ENCODE results near the gene GCLC.

The GCLC gene

DNA sequence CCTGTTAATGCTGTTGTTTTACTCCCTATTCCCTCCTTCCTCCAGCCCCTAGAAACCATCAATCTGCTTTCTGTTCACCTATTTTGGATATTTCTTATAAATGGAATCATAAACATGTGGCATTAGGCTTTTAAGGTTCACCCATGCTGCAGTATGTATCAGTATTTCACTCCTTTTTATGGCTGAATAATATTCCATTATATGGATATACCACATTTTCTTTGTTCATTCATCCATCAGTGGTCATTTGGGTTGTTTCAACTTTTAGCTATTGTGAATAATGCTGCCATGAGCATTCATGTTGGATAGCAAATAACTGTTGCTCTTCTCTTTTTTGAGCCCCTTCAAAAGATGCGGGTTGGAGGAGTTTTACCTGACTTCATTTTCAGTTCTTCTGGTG lies 89.2 kb downstream of the GCLC start:
- H3K27ac ChIP-seq, result no peak overlapping the region

GRCh38 chr6:53451165-53451564 lies 93.7 kb downstream of the GCLC start:
- H3K4me2 ChIP-seq (ENCODE audit: low read length), result no peak overlapping the region
- H3K79me2 ChIP-seq, result no peaks in the 10 kb centered on the region
- no peak overlapping the region for H3K27ac ChIP-seq
- TF ChIP-seq CTCF (IDR thresholded peaks at IDR 0.05), result no peak
- no peaks in the 10 kb centered on the region for H3K4me1 ChIP-seq
- no peak overlapping the region for H3K4me3 ChIP-seq (ENCODE audit: low read depth, low read length)
- no peaks in the 10 kb centered on the region for H3K36me3 ChIP-seq (ENCODE audit: control insufficient read depth, insufficient read depth, low read length)
- no peaks in the 10 kb centered on the region for H3K9me3 ChIP-seq (ENCODE audit: control insufficient read depth, low read length)
- H2AFZ ChIP-seq, result no peak overlapping the region
- no peaks in the 10 kb centered on the region for H3K27me3 ChIP-seq (ENCODE audit: control insufficient read depth, insufficient read depth, low read length)
- no peak overlapping the region for H3K9ac ChIP-seq

More for the DNA sequence above, 89.2 kb downstream of the GCLC start:
- no peaks in the 10 kb centered on the region for H3K27me3 ChIP-seq (ENCODE audit: control insufficient read depth, insufficient read depth, low read length)
- no peak overlapping the region for H3K4me2 ChIP-seq (ENCODE audit: low read length)
- H3K9me3 ChIP-seq (ENCODE audit: control insufficient read depth, low read length), result no peaks in the 10 kb centered on the region
- no peaks in the 10 kb centered on the region for H3K4me1 ChIP-seq
- no peak overlapping the region for H3K9ac ChIP-seq
- H3K79me2 ChIP-seq, result no peaks in the 10 kb centered on the region
- H3K36me3 ChIP-seq (ENCODE audit: control insufficient read depth, insufficient read depth, low read length), result no peaks in the 10 kb centered on the region
- no peak for TF ChIP-seq CTCF (IDR thresholded peaks at IDR 0.05)
- no peak overlapping the region for H2AFZ ChIP-seq
- H3K4me3 ChIP-seq (ENCODE audit: low read depth, low read length), result no peak overlapping the region

DNA sequence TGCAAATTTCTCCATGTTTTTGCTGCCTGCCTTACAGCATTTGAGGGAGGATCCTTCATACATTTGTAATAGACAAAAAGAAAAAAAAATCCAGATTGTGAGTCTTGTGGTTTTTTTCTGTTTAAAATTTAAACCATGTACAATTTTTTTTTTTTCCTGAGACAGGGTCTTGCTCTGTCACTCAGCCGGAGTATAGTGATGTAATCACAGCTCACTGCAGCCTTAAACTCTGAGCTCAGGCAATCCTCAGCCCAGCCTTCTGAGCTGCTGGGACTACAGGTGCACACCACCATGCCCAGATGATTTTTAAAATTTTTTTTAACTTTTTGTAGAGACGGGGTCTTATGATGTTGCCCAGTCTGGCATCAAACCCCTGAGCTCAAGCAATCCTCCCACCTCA lies 97.0 kb downstream of the GCLC start:
- no peak overlapping the region for H2AFZ ChIP-seq
- H3K4me1 ChIP-seq, result no peaks in the 10 kb centered on the region
- no peak overlapping the region for H3K4me3 ChIP-seq (ENCODE audit: low read depth, low read length)
- H3K27me3 ChIP-seq (ENCODE audit: control insufficient read depth, insufficient read depth, low read length), result no peaks in the 10 kb centered on the region
- no peak overlapping the region for H3K27ac ChIP-seq
- H3K9ac ChIP-seq, result no peak overlapping the region
- H3K4me2 ChIP-seq (ENCODE audit: low read length), result no peak overlapping the region
- H3K79me2 ChIP-seq, result no peaks in the 10 kb centered on the region
- no peaks in the 10 kb centered on the region for H3K36me3 ChIP-seq (ENCODE audit: control insufficient read depth, insufficient read depth, low read length)
- no peaks in the 10 kb centered on the region for H3K9me3 ChIP-seq (ENCODE audit: control insufficient read depth, low read length)
- TF ChIP-seq CTCF (IDR thresholded peaks at IDR 0.05), result no peak
